Non-pigmented ciliary epithelial cell (primary cell): ENCODE data around the gene SYNPR.

ENCODE experiments used
- DNase-seq: peaks from one replicate; pipeline ENCODE4 v3.0.0-alpha.2; 2010; ENCODE audit warnings: low read depth

The SYNPR gene

GRCh38 chr3:63304421-63304820 lies 26.3 kb downstream of the SYNPR start:
- DNase-seq = no peak

- DNase-seq = no peak
These were observed 30.0 kb downstream of the SYNPR start for GRCh38 chr3:63308072-63308471.

GRCh38 chr3:63309768-63310167 lies 31.7 kb downstream of the SYNPR start:
- DNase-seq = no peak

GRCh38 chr3:63323766-63324165 lies 45.7 kb downstream of the SYNPR start:
- DNase-seq = no peak

GRCh38 chr3:63324621-63325020 lies 46.5 kb downstream of the SYNPR start:
- DNase-seq = no peak

GRCh38 chr3:63325386-63325785 lies 47.3 kb downstream of the SYNPR start:
- DNase-seq = no peak

GRCh38 chr3:63328365-63328764 lies 50.3 kb downstream of the SYNPR start:
- no peak for DNase-seq

GRCh38 chr3:63331520-63331919 lies 53.4 kb downstream of the SYNPR start:
- no peak for DNase-seq

- DNase-seq = no peak
These were observed 55.7 kb downstream of the SYNPR start for GRCh38 chr3:63333815-63334214.

- no peak for DNase-seq
These were observed 60.2 kb downstream of the SYNPR start for GRCh38 chr3:63338351-63338750.

- peak; percentile 96 for DNase-seq
These were observed 65.6 kb downstream of the SYNPR start for GRCh38 chr3:63343674-63344073.

- no peak for DNase-seq
These were observed 66.6 kb downstream of the SYNPR start for GRCh38 chr3:63344661-63345060.

- DNase-seq = no peak
These were observed 71.8 kb downstream of the SYNPR start for GRCh38 chr3:63349583-63350573.

GRCh38 chr3:63351159-63352007 lies 73.3 kb downstream of the SYNPR start:
- DNase-seq = no peak

GRCh38 chr3:63352008-63352279 lies 73.8 kb downstream of the SYNPR start:
- no peak for DNase-seq

- DNase-seq = no peak
These were observed 75.3 kb downstream of the SYNPR start for GRCh38 chr3:63353383-63353782.

- DNase-seq = no peak
These were observed 76.1 kb downstream of the SYNPR start for GRCh38 chr3:63354160-63354559.

- no peak for DNase-seq
These were observed 77.7 kb downstream of the SYNPR start for GRCh38 chr3:63355809-63356208.

- DNase-seq = peak; percentile 34
These were observed 86.4 kb downstream of the SYNPR start for GRCh38 chr3:63364495-63364894.

- no peak for DNase-seq
These were observed 86.8 kb downstream of the SYNPR start for GRCh38 chr3:63364910-63365309.

- no peak for DNase-seq
These were observed 87.6 kb downstream of the SYNPR start for GRCh38 chr3:63365671-63366070.

GRCh38 chr3:63370094-63370493 lies 92.0 kb downstream of the SYNPR start:
- no peak for DNase-seq

GRCh38 chr3:63383040-63383439 lies 104.9 kb downstream of the SYNPR start:
- DNase-seq = no peak
